PC-9 (cell line): ENCODE measurements around the gene CAPN15.

Experiments
- CTCF ChIP-seq: fragments of 200-600 bp; sonication (generic); conservative IDR thresholded peaks from 2 replicates; pipeline ENCODE4 v1.6.1; 2017; ENCODE audit warnings: mixed run types, antibody characterized with exemption, mild to moderate bottlenecking, moderate library complexity
- EZH2 ChIP-seq: fragments of 200-600 bp; sonication (generic); IDR thresholded peaks from 2 replicates; pipeline ENCODE4 v1.8.0; 2017; ENCODE audit warnings: antibody characterized with exemption, low read depth

- TF ChIP-seq CTCF (no peak), EZH2 (no peak)
Measured at GRCh38 chr16:525520-526180, 1.9 kb upstream of the CAPN15 start.
